SU-DHL-6 (cell line): ENCODE measurements around the gene ALDOA.

Experiments
- H2AFZ ChIP-seq: fragments of 200-600 bp; sonication (generic); 2 replicates; pipeline ENCODE4 v1.6.1; 2014; ENCODE audit warnings: low read depth, mild to moderate bottlenecking, moderate library complexity, mixed read lengths, antibody characterized with exemption, low read length; ENCODE audit not compliant: severe bottlenecking
- H3F3A ChIP-seq: fragments of 200-600 bp; shearing (Covaris generic); 2 replicates; pipeline ENCODE4 v1.6.0; 2016; ENCODE audit warnings: antibody characterized with exemption, mild to moderate bottlenecking; ENCODE audit not compliant: insufficient read depth
- H3K27ac ChIP-seq: fragments of 200-600 bp; sonication (generic); 2 replicates; pipeline ENCODE4 v1.5.1; 2016; ENCODE audit warnings: low read depth, mild to moderate bottlenecking, low read length, moderate library complexity, mixed read lengths
- H3K27me3 ChIP-seq: fragments of 200-600 bp; sonication (generic), shearing (Covaris generic); 2 replicates; pipeline ENCODE4 v1.6.0; 2014; ENCODE audit warnings: mild to moderate bottlenecking, low read length
- H3K36me3 ChIP-seq: fragments of 200-600 bp; sonication (generic); 2 replicates; pipeline ENCODE4 v1.6.1; 2014; ENCODE audit warnings: mild to moderate bottlenecking, low read length, mixed read lengths
- H3K4me2 ChIP-seq: fragments of 300-600, 200-600 bp; shearing (Covaris generic), sonication (generic); 2 replicates; pipeline ENCODE4 v1.6.0; 2014; ENCODE audit warnings: low read length, low read depth, mild to moderate bottlenecking; ENCODE audit not compliant: poor library complexity, severe bottlenecking
- H3K4me3 ChIP-seq: fragments of 200-600 bp; sonication (generic); 2 replicates; pipeline ENCODE4 v1.5.1; 2014; ENCODE audit warnings: antibody characterized with exemption, low read length, mild to moderate bottlenecking, mixed read lengths; ENCODE audit not compliant: insufficient read depth, poor library complexity, severe bottlenecking
- H3K79me2 ChIP-seq: fragments of 200-600 bp; sonication (generic); 2 replicates; pipeline ENCODE4 v1.6.1; 2014; ENCODE audit warnings: mild to moderate bottlenecking, low read length, moderate library complexity; ENCODE audit not compliant: insufficient read depth
- H3K9ac ChIP-seq: fragments of 200-600 bp; sonication (generic); 2 replicates; pipeline ENCODE4 v1.7.0; 2014; ENCODE audit warnings: mild to moderate bottlenecking, low read length
- H3K9me2 ChIP-seq: fragments of 200-600 bp; sonication (generic); replicated peaks from 2 replicates; pipeline ENCODE4 v1.6.1; 2014; ENCODE audit warnings: low read length; ENCODE audit not compliant: insufficient read depth
- H3K9me3 ChIP-seq: fragments of 200-600 bp; sonication (generic); 2 replicates; pipeline ENCODE4 v1.6.1; 2014; ENCODE audit warnings: low read length, mixed read lengths; ENCODE audit not compliant: insufficient read depth
- H4K20me1 ChIP-seq: fragments of 200-600 bp; sonication (generic); 2 replicates; pipeline ENCODE4 v1.6.1; 2014; ENCODE audit warnings: low read depth, mild to moderate bottlenecking, antibody characterized with exemption, low read length, moderate library complexity, mixed read lengths
- CTCF ChIP-seq: fragments of 200-600 bp; sonication (generic); IDR thresholded peaks from one replicate; pipeline ENCODE4 v1.5.1; 2017; ENCODE audit warnings: antibody characterized with exemption, mild to moderate bottlenecking, low read length, moderate library complexity; ENCODE audit not compliant: insufficient read depth, poor library complexity, severe bottlenecking
- EZH2phosphoT487 ChIP-seq: fragments of 200-600 bp; sonication (generic), shearing (Covaris generic); conservative IDR thresholded peaks from 2 replicates; pipeline ENCODE4 v1.6.1; 2018; ENCODE audit warnings: mild to moderate bottlenecking, antibody characterized with exemption, low read length, moderate library complexity, mixed read lengths

Gene ALDOA

DNA sequence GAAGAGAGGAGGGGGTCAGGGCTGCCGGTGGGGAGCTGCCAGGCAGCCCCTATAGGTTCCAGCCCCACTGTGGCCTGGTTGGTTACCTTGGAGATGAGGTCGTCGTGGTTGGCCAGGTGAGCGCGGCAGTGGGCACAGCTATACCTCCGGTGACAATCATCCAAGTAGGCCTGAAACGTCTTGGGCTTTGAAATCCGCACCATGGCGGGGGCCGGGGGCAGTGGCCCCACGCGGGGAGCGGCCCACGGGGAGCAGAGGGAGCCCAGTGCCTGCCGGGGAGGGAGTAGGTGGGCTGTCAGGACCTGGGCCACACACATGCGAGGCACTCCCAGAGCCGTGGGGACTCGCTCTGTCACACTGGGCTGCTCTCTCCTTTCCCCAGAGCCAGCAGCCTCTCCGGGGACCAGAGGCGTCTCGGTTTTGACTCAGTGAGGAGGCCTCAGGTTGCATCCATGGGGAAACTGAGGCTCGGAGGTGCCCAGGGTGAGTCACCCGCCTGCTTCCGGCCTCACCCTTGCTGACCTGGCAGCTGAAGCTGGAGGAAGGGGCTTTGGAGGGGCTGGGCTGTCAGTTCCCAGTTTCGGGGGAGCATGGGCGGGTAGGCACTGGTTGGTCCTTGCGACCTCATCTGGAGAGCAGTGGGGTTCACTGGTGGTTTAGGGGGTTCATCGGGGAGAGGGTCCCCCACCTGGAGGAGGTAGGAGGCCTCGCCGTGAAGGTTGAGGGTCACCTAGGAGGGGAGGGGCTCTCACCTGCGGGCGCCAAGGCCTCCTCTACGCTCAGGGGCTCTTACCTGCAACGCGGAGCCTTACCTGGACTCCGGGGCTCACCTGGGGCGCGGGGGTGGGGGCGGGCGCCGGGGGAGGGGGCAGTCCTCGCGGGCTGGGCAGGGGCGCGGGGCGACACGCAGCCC is 29.9 kb downstream of the ALDOA start:
- Histone ChIP-seq H3K9me3 (peaks cover 23% of the 10 kb centered on the region), H3K4me3 (no peak overlapping the region)

GRCh38 chr16:30096105-30096861 is 30.7 kb downstream of the ALDOA start, which contains the start of gene YPEL3:
Gene YPEL3 (minus strand): TSS chr16:30096213. CDS start chr16:30095482, 731 bp downstream.
- Histone ChIP-seq H3K79me2 (no peaks in the 10 kb centered on the region), H3K27ac (peak within 1 kb of the TSS; percentile 43; the same call in 1 of the 2 replicates), H3K27me3 (no peaks in the 10 kb centered on the region), H3K9me3 (peaks cover 23% of the 10 kb centered on the region), H3K4me2 (peak within 1 kb of the TSS; percentile 58), H3F3A (peaks cover 18% of the 10 kb centered on the region), H3K9ac (peak within 1 kb of the TSS; percentile 51), H3K36me3 (peaks cover 3% of the 10 kb centered on the region; the same call in 1 of the 2 replicates), H4K20me1 (no peaks in the 10 kb centered on the region), H3K9me2 (no peaks in the 10 kb centered on the region), H3K4me3 (peak within 1 kb of the TSS; percentile 41), H2AFZ (peak within 1 kb of the TSS; percentile 95)
- TF ChIP-seq CTCF (no peak), EZH2phosphoT487 (no peak)

More for the DNA sequence above, 29.9 kb downstream of the ALDOA start:
- TF ChIP-seq EZH2phosphoT487 (no peak), CTCF (no peak)
- peak overlapping the region; percentile 58 for H3K4me2 ChIP-seq
- H3K27me3 ChIP-seq = no peaks in the 10 kb centered on the region
- H3K36me3 ChIP-seq = peaks cover 3% of the 10 kb centered on the region; the same call in 1 of the 2 replicates
- H3K9ac ChIP-seq = peak overlapping the region; percentile 41
- no peaks in the 10 kb centered on the region for H3K9me2 ChIP-seq
- no peaks in the 10 kb centered on the region for H4K20me1 ChIP-seq
- peaks cover 18% of the 10 kb centered on the region for H3F3A ChIP-seq
- H2AFZ ChIP-seq = no peak overlapping the region
- peak overlapping the region; percentile 3; the same call in 1 of the 2 replicates for H3K27ac ChIP-seq
- H3K79me2 ChIP-seq = no peaks in the 10 kb centered on the region

DNA sequence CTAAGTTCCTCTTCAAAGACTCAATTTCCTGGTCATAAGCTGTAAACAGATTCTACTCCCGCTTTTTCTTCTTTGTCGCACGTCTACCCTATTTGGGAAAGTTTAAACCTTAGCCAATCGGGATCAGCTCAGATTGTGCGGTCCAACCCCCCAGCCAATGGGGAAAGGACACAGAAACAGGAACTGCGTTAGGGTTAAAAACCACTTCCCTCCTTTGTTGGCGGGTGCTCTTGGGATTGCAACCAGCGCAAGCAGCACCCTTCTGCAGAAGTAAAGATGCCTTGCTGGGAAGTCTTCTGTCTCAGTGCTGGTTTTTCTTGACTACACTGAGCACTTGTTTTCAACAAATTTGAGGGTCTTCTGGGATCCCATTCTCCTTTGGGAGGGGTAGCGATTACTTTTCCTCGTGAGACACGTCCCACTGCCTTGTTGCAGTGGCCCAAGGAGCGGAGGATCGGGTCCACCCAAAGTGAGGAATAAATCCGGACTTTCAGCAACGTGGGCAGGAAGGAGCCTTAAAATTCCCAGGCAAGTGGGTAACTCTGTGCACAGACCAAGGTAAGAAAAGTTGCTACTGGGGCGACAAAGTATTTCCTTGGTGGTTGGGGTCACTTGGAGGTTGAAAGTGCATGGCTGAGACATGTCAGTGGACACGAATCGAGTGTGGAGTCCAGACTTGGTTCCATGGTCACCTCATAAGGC is 31.5 kb downstream of the ALDOA start:
- Histone ChIP-seq H3K9me3 (peaks cover 23% of the 10 kb centered on the region), H3K9ac (peak overlapping the region; percentile 51; the same call in 1 of the 2 replicates), H4K20me1 (no peaks in the 10 kb centered on the region), H3K4me3 (peak overlapping the region; percentile 41), H2AFZ (peak overlapping the region; percentile 95), H3K36me3 (peaks cover 3% of the 10 kb centered on the region; the same call in 1 of the 2 replicates), H3K79me2 (no peaks in the 10 kb centered on the region), H3K27ac (no peak overlapping the region; the same call in 1 of the 2 replicates), H3F3A (peaks cover 18% of the 10 kb centered on the region), H3K4me2 (peak overlapping the region; percentile 58), H3K27me3 (no peaks in the 10 kb centered on the region), H3K9me2 (no peaks in the 10 kb centered on the region)
- TF ChIP-seq CTCF (no peak), EZH2phosphoT487 (no peak)
